OCI-M2 (cell line): ENCODE data around the gene SH3BP4.

Experiments
- DNase-seq: peaks from one replicate; lab custom pipeline; 2025; ENCODE audit not compliant: unreplicated experiment; lab: John Stamatoyannopoulos, UW

SH3BP4 gene

GRCh38 chr2:234982096-234982834 lies 30.4 kb downstream of the SH3BP4 start:
- DNase-seq = no peak

- DNase-seq = no peak
Observed at GRCh38 chr2:234983011-234983726, 31.4 kb downstream of the SH3BP4 start.

GRCh38 chr2:234985608-234986245 lies 33.9 kb downstream of the SH3BP4 start:
- no peak for DNase-seq

DNA sequence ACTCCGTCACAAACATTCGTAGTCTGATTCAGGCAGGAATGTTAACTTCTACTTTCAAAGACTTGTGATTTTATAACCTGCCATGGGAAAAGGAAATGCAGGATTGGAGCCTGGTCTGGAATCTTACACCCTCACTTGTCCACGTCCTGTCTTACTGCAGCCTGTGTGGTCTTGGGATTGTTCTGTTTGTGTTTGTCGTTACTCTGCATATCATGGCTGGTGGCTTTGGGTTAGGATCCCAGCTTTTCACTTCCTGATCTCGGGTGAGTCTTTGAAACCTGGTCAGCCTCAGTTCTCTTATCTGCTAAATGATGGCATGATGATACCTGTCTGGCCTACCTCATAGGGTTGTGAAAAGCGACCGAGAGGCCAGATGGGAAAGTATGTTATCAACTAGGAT lies 34.6 kb downstream of the SH3BP4 start:
- no peak for DNase-seq

DNA sequence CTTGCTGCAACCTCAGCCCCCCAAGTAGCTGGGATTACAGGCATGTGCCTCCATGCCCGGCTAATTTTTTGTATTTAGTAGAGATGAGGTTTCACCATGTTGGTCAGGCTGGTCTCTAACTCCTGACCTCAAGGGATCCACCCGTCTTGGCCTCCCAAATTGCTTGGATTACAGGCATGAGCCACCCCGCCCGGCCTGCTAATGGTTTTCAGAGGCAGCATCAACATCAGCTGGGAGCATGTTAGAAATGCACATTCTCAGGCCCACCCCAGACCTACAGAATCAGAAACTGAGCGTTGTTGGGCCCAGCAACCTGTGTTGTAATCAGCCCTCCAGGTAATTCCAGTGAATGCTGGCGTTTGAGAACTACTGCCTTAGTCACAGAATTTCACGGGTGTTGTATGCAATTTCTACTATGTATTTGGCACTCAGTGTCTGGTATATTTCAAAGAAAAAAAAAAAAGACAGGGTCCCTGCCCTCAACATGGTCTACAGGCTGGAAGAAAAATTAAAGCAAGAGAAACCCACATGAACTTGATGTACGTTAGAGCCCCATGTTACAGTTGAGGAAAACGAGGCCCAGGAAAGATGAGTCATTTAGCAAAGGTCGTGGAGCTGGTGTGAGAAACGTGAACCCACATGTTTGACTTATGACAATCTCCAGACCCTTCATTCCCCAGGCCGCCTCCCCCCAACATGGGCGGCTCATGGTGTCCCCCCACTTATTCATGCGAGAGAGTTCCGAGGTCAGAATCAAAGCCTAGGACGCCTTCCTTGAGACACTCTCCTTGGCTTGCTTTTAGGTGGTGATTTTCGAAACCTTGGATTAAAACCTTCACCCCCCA lies 35.3 kb downstream of the SH3BP4 start:
- no peak for DNase-seq

- DNase-seq = no peak
Observed at GRCh38 chr2:234987754-234988153, 35.9 kb downstream of the SH3BP4 start.

DNA sequence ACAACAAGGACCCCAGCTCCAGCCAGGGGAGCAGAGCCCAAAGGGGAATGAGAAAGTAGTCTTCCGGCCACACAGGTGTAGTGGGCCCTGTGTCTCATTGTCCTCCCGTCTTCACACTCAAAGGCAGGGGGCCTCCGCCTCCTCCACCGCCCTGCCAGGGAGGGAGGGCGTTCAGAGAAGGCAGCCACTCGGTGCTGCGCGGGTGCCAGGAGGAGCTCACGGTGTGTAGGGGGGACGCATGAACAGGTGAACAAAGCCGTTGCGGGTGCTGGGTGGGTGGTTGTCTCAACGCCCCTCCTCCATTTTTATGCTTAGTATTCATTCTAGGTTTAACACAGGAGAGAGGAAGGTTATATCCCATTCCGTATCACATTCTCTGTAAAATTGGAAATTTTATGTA lies 36.7 kb downstream of the SH3BP4 start:
- no peak for DNase-seq

DNA sequence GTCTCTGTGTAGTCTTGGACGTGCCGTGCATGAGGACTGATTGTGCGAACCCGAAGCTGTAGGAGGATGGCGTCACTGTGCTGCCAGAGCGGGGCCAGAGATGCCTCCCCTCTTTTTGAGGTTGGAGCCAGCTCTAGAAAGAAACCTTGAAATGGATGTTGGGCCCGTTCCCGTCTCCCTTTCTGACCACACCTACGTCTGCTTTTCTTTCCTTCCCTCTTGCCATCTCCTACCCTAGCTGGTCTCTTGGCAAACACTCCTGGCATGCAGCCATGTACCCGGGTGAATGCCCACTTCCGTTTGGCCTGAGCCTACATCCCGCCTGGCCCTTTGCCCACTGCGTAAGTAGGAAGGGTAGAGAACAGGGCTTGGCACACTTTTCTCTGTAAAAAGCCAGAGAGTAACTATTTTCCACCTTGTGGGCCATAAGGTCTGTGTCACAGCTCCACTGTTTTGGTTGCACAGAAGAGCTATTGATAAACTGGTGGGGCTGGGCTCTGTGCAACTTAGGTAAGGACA lies 37.4 kb downstream of the SH3BP4 start:
- DNase-seq = no peak

DNA sequence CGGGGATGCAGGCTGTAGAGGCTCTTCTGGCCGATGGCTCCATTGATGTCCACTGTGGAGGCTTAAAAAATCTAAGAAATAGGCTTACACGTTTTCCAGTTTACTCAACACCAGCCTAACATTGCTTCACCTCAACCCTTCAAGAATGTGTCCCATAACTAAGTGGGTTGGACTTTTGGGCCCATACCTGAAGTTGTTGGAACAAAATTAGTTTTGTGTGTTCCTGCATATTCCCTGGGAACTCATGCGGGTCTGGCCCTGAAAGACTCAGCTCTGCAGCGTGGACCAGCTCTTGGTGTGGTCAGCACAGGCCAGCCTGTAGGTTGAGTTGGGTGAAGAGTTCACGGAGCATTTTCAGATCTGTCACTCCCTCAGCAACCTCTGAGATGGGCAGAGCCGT lies 38.5 kb downstream of the SH3BP4 start:
- DNase-seq = no peak

DNA sequence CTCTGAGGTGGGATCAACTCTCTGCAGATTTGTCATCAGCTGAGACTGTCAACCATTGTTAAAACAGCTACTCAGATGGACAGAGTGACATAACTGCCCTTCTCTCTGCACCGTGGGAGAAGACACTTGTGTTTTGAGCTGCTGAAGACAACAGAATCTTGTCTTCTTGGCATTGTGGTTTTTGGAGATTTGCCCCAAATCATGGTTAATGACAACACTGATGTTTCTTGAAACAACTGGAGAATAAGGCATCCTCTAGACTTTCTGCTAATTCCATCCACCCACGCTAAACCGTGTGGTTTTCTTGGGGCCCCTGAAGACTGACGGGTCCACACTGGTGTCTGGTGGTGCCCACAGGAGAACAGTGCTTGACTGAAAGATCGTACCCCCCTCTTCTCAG lies 39.5 kb downstream of the SH3BP4 start:
- no peak for DNase-seq

DNA sequence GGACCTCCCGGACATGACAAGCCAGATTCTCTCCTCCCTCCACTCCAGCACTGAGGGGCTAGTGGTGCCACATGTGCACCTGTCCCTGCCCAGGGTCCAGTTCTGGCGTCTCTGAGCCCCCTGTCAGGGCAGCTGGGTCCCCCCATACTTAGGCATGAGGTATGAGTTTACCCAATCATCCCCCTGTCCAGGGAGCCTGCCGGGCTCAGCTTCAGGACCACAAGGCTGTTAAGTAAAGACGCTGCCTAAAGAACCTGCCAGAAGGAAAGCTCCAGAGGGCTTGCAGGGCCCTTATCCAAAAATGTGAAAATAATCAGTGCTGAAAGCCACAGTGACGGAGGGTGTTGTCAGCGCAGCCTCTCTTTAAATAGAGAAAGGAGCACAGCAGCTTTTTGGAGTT lies 40.0 kb downstream of the SH3BP4 start:
- no peak for DNase-seq

DNA sequence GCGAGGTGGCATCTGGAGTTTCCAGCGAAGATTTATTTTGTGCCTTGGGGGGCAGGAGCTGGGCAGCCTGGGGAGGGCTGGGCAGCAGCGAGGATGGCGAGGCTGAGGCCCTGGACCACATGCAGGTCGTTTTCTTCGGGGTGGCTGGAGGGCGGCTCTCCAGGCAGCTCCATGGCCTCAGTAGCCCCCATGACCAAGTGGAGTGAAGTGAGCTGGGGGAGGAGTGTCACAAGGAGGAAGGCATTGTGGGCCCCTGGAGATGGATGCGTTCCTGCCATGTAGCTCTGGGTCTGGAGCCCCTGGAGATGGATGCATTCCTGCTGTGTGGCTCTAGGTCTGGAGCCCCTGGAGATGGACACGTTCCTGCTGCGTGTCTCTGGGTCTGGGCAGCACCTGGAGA lies 40.4 kb downstream of the SH3BP4 start:
- DNase-seq = no peak

- no peak for DNase-seq
Observed at GRCh38 chr2:234992624-234993349, 41.0 kb downstream of the SH3BP4 start.

DNA sequence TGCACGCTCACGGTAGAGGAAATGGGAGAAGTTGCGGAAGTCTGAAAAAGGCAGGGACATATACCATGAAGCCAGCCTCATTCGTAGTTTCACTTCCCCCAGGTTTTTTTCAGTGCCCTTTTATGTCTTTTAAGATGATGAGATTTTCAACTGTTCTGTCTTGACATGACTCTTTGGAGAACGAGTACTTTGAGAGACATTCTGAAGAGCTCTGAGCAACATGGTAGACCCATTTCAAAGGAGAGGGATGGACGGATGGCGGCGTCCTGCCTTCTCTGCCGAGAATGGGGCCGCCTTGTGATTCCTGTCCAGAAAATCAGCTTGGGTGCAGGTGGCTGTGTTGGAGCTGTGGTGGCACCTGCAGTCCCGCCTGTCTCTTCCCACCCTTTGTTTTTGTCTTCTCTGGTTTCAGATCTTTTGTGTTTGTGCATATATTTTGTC lies 41.7 kb downstream of the SH3BP4 start:
- no peak for DNase-seq

- DNase-seq = no peak
Observed at GRCh38 chr2:234994438-234995321, 42.9 kb downstream of the SH3BP4 start.

- DNase-seq = no peak
Observed at GRCh38 chr2:234995332-234996068, 43.7 kb downstream of the SH3BP4 start.

DNA sequence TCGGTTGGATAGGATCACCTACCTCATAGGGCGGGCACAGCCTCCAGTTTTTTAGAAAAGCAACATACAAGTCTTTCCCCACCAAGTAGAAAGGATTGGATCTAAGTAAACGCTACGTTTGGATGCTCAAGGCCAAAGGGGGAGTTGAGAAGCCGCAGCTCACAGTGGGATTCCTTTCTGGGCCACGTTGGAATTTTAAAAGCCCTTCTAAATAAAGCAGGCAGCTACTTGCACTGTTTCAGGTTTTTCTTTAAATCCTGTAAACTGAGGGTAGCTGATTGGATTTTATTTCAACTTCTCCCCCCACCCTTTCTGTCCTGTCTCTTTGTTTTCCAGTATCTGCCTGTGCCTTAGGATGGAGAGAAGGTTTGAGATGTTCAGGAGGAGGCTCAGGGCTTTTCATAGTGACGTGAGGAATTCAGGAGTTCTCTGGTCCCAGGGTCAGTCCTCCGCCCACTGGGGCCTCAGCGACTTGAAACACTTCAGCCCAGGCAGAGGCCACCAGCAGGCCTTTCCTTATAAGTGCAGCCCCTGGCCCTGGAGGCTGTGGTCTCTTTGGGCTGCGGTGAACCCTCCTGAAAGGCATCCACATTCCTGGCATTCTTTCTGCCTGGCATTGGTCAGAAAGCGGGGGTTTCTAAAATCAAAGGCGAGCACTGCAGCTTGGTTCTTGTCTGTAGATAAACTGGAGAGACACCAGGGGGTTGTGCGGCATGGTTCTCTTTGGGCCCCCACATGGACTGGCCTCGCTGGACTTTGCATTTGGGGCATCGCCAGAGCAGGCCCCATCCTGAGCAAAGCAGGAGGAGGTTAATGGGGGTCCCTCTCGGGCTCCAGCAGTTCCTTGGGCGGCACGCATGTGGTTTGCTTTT lies 44.5 kb downstream of the SH3BP4 start:
- no peak for DNase-seq

DNA sequence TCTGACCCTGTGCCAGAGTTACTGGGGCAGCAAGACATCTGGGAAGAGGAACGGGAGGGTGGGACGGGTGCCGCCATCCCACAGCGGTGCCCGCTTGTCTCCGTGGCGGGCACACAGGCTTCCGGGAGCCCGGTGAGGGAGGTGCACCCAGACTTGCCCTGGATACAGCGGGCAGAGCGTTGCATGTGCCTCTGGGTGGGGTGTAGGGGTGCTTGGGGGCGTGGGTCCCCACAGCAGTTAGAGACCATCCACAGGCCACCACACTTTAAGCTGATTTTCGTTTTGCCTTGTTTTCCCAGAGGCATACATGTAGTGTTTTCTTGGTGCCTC lies 45.1 kb downstream of the SH3BP4 start:
- no peak for DNase-seq
